NB4 (cell line): ENCODE data around the gene DOK6.

ENCODE experiments used
- DNase-seq: peaks from one replicate; pipeline ENCODE4 v3.0.0; 2010; ENCODE audit warnings: low read depth
- H3K4me3 ChIP-seq: one replicate; pipeline ENCODE4 v1.5.1; 2011; ENCODE audit warnings: mild to moderate bottlenecking, low read depth, low read length, moderate library complexity
- CTCF ChIP-seq: IDR thresholded peaks from one replicate; pipeline ENCODE4 v1.5.1; 2012; ENCODE audit warnings: low read depth, low read length
- MAX ChIP-seq: IDR thresholded peaks from 2 replicates; pipeline ENCODE4 v1.6.1; 2011; ENCODE audit warnings: low read depth, low read length
- MYC ChIP-seq: IDR thresholded peaks from 2 replicates; pipeline ENCODE4 v1.6.1; 2011; ENCODE audit warnings: low read depth, low read length
- POLR2A ChIP-seq: IDR thresholded peaks from 2 replicates; pipeline ENCODE4 v1.6.1; 2011; ENCODE audit warnings: mild to moderate bottlenecking; ENCODE audit not compliant: insufficient read length; ENCODE audit errors: extremely low read depth

Gene DOK6

GRCh38 chr18:69703461-69703860 is 302.8 kb downstream of the DOK6 start:
- DNase-seq, result no peak
- H3K4me3 ChIP-seq, result no peak overlapping the region
- TF ChIP-seq CTCF (no peak), MAX (no peak), MYC (no peak), POLR2A (no peak)

- no peak for DNase-seq
- no peak for TF ChIP-seq POLR2A
- no peak for TF ChIP-seq MYC
- no peak for TF ChIP-seq CTCF
- no peak for TF ChIP-seq MAX
- H3K4me3 ChIP-seq, result no peak overlapping the region
Measured at GRCh38 chr18:69705987-69706386, 305.3 kb downstream of the DOK6 start.

GRCh38 chr18:69708844-69709243 is 308.2 kb downstream of the DOK6 start:
- TF ChIP-seq CTCF, result no peak
- no peak for TF ChIP-seq POLR2A
- TF ChIP-seq MAX, result no peak
- DNase-seq, result no peak
- H3K4me3 ChIP-seq, result no peak overlapping the region

- no peak overlapping the region for H3K4me3 ChIP-seq
- no peak for DNase-seq
- no peak for TF ChIP-seq POLR2A
Measured at GRCh38 chr18:69715191-69715795, 314.6 kb downstream of the DOK6 start.

GRCh38 chr18:69717586-69717985 is 316.9 kb downstream of the DOK6 start:
- H3K4me3 ChIP-seq, result no peak overlapping the region
- DNase-seq, result no peak
- TF ChIP-seq MYC, result no peak
- TF ChIP-seq POLR2A, result no peak
- no peak for TF ChIP-seq CTCF
- TF ChIP-seq MAX, result no peak

GRCh38 chr18:69718912-69719547 is 318.3 kb downstream of the DOK6 start:
- no peak for DNase-seq
- no peak overlapping the region for H3K4me3 ChIP-seq
- TF ChIP-seq MYC (no peak), MAX (no peak), CTCF (no peak), POLR2A (no peak)
